Suprapubic skin (tissue), 4 donors: ENCODE results near the gene SHPK. TPM values are rescaled to one million over a fixed set of nuclear protein-coding genes. Genes with fewer than 3 reads are reported as not detected.

Experiments used
- DNase-seq, 2 donors: peaks; one replicate each; pipeline ENCODE4 v3.0.0-alpha.2; 2019; ENCODE audit warnings: low spot score in 2 of 2
- H3K27ac ChIP-seq: fragments of 200-600 bp; sonication (generic); one replicate; pipeline ENCODE4 v1.5.1; 2019
- H3K27me3 ChIP-seq: fragments of 200-600 bp; sonication (generic); one replicate; pipeline ENCODE4 v1.5.1; 2019
- H3K36me3 ChIP-seq: fragments of 200-600 bp; sonication (generic); one replicate; pipeline ENCODE4 v1.5.1; 2019
- H3K4me1 ChIP-seq: fragments of 200-600 bp; sonication (generic); one replicate; pipeline ENCODE4 v1.5.1; 2019
- H3K4me3 ChIP-seq: fragments of 200-600 bp; sonication (generic); one replicate; pipeline ENCODE4 v1.5.1; 2019; ENCODE audit warnings: mild to moderate bottlenecking
- H3K9me3 ChIP-seq: fragments of 200-600 bp; sonication (generic); one replicate; pipeline ENCODE4 v1.5.1; 2019
- EP300 ChIP-seq: sonication (generic); formaldehyde crosslinking; IDR thresholded peaks from one replicate; pipeline ENCODE4 v1.6.1; 2017; ENCODE audit warnings: antibody characterized with exemption
- POLR2A ChIP-seq, 2 donors: fragments of 450-650 bp; IDR thresholded peaks; one replicate each; pipeline ENCODE4 v1.6.1; 2017; ENCODE audit warnings: antibody characterized with exemption in 2 of 2, mild to moderate bottlenecking in 2 of 2, moderate library complexity in 2 of 2
- POLR2AphosphoS5 ChIP-seq, 3 donors: sonication (generic); formaldehyde crosslinking; IDR thresholded peaks; one replicate each; pipeline ENCODE4 v1.6.1; 2017; ENCODE audit warnings: antibody characterized with exemption in 3 of 3
- WGBS: methylation state at CpG from one replicate; pipeline ENCODE4 v1.1.5; 2018; 5-methylcytosine and 5-hydroxymethylcytosine counted together
- total RNA-seq, 4 donors: library from RNA; depleted of rRNA; stranded (reverse); fragments of >200 nt; gene quantifications; one replicate each; pipeline ENCODE4 v1.1.0, GENCODE V29; 2016
- TF ChIP-seq, protein P1 (sequence below), 2 donors: fragments of 200-600 bp in 1 of 2; fragments of 450-650 bp in 1 of 2; sonication (generic) in 1 of 2; IDR thresholded peaks; one replicate each; pipeline ENCODE4 v1.5.1; 2016 to 2019; ENCODE audit warnings: antibody characterized with exemption in 2 of 2, mild to moderate bottlenecking in 1 of 2, moderate library complexity in 1 of 2

The SHPK gene
- total RNA-seq, 4 donors from 2014 or later = 19.0 to 21.9 (median 20.4) TPM

GRCh38 chr17:3656353-3656752, 20.3 kb upstream of the SHPK start:
- peaks cover 20% of the 10 kb centered on the region for H3K36me3 ChIP-seq
- no peaks in the 10 kb centered on the region for H3K27me3 ChIP-seq
- H3K9me3 ChIP-seq = no peaks in the 10 kb centered on the region
- WGBS = 87% methylated on average over 11 of the region's 16 CpGs
- no peak overlapping the region for H3K4me3 ChIP-seq
- no peak overlapping the region for H3K27ac ChIP-seq
- no peak for DNase-seq
- no peak for TF ChIP-seq EP300
- no peak for TF ChIP-seq POLR2A (IDR thresholded peaks at IDR 0.05)
- H3K4me1 ChIP-seq = peaks cover 33% of the 10 kb centered on the region

DNA sequence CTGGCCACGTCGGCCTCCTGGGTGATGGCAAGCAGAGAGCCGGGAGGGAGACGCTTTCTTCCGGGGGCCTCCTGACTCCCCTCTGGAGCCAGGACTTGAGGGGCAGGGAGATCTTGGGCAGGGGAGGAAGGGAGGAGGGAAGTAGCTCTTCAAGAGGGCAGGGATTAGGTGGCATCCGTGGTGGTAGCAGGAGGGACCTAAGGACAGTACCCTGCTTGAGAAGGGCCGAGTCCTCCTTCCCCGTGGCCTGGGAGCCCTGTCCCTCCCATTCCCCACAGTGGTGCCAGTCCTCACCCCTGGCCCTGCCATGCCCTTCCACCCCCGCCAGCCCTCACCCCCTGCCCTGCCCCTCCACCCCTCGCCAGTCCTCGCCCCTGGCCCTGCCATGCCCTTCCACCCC, 19.7 kb upstream of the SHPK start:
- no peak for TF ChIP-seq POLR2AphosphoS5 (IDR thresholded peaks at IDR 0.05)
- TF ChIP-seq EP300 = no peak
- no peak for TF ChIP-seq POLR2A (IDR thresholded peaks at IDR 0.05)
- TF ChIP-seq, protein P1, sequence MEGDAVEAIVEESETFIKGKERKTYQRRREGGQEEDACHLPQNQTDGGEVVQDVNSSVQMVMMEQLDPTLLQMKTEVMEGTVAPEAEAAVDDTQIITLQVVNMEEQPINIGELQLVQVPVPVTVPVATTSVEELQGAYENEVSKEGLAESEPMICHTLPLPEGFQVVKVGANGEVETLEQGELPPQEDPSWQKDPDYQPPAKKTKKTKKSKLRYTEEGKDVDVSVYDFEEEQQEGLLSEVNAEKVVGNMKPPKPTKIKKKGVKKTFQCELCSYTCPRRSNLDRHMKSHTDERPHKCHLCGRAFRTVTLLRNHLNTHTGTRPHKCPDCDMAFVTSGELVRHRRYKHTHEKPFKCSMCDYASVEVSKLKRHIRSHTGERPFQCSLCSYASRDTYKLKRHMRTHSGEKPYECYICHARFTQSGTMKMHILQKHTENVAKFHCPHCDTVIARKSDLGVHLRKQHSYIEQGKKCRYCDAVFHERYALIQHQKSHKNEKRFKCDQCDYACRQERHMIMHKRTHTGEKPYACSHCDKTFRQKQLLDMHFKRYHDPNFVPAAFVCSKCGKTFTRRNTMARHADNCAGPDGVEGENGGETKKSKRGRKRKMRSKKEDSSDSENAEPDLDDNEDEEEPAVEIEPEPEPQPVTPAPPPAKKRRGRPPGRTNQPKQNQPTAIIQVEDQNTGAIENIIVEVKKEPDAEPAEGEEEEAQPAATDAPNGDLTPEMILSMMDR (IDR thresholded peaks at IDR 0.05) = no peak
- WGBS = 80% methylated on average over 2 of the region's 11 CpGs
- Histone ChIP-seq H3K4me1 (peaks cover 33% of the 10 kb centered on the region), H3K9me3 (no peaks in the 10 kb centered on the region), H3K27ac (no peak overlapping the region), H3K36me3 (peaks cover 14% of the 10 kb centered on the region), H3K4me3 (no peak overlapping the region), H3K27me3 (no peaks in the 10 kb centered on the region)
- no peak for DNase-seq

- no peak for DNase-seq
- TF ChIP-seq POLR2AphosphoS5 (IDR thresholded peaks at IDR 0.05) (no peak), EP300 (no peak), POLR2A (IDR thresholded peaks at IDR 0.05) (no peak)
- TF ChIP-seq, protein P1 (IDR thresholded peaks at IDR 0.05) = peak in 1 of 2 donors; percentile 44
- Histone ChIP-seq H3K27me3 (no peaks in the 10 kb centered on the region), H3K27ac (no peak overlapping the region), H3K36me3 (peaks cover 37% of the 10 kb centered on the region), H3K4me3 (no peak overlapping the region), H3K9me3 (no peaks in the 10 kb centered on the region), H3K4me1 (peaks cover 8% of the 10 kb centered on the region)
- 50% methylated on average over 20 of the region's 20 CpGs for WGBS
Measured at GRCh38 chr17:3647769-3648555, 11.9 kb upstream of the SHPK start.

DNA sequence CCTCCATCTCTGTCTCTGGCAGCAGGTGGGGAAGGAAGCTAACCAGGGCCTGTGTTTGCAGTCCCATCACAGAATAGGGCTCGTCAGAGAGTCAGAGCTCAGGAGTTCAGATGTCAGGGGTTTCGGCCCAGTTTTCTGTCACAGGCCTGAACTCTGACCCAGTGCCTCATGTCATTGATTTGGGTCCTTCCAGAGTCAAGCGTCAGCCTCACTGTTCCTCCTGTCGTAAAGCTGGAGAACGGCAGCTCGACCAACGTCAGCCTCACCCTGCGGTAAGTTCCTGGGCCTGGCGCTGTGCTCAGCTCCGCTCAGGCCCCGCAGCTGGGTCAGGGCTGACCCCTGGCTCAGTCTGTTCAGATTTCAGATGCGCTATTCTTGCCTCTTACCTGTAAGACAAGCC, 11.2 kb upstream of the SHPK start:
- TF ChIP-seq EP300 (no peak), POLR2AphosphoS5 (IDR thresholded peaks at IDR 0.05) (no peak)
- TF ChIP-seq, protein P1 (IDR thresholded peaks at IDR 0.05) = no peak
- no peak for DNase-seq
- Histone ChIP-seq H3K9me3 (no peaks in the 10 kb centered on the region), H3K27ac (peak overlapping the region; percentile 21), H3K4me1 (peaks cover 8% of the 10 kb centered on the region), H3K27me3 (no peaks in the 10 kb centered on the region), H3K36me3 (peaks cover 41% of the 10 kb centered on the region), H3K4me3 (no peak overlapping the region)
- 75% methylated on average over 8 of the region's 12 CpGs for WGBS

- Histone ChIP-seq H3K27me3 (no peaks in the 10 kb centered on the region), H3K4me1 (peaks cover 8% of the 10 kb centered on the region), H3K36me3 (peaks cover 41% of the 10 kb centered on the region), H3K27ac (no peak overlapping the region), H3K9me3 (no peaks in the 10 kb centered on the region), H3K4me3 (no peak overlapping the region)
- no peak for DNase-seq
- WGBS = 100% methylated on average over 5 of the region's 5 CpGs
- TF ChIP-seq POLR2AphosphoS5 (IDR thresholded peaks at IDR 0.05) (no peak), EP300 (no peak), POLR2A (IDR thresholded peaks at IDR 0.05) (no peak)
- TF ChIP-seq, protein P1 (IDR thresholded peaks at IDR 0.05) = no peak
Measured at GRCh38 chr17:3645310-3645709, 9.3 kb upstream of the SHPK start.
